B cell (primary cell): ENCODE measurements around the gene ATXN7L2. TPM values are rescaled to one million over a fixed set of nuclear protein-coding genes. Genes with fewer than 3 reads are reported as not detected.

Source experiments
- ATAC-seq: fragments of 200-7000 bp; cut with Tn5 transposase; one replicate; pipeline ENCODE4 v1.10.0; 2021; ENCODE audit warnings: low read depth, mild to moderate bottlenecking, moderate number of reproducible peaks, moderate library complexity
- CTCF ChIA-PET: fragments of 350-600 bp; sonication (Branson Sonifier 250); formaldehyde crosslinking; loops from one replicate; lab custom pipeline; 2021; ENCODE audit warnings: antibody characterized with exemption, inconsistent platforms; lab: Charles Lee
- POLR2A ChIA-PET: fragments of 350-600 bp; sonication (Branson Sonifier 250); formaldehyde crosslinking; loops from one replicate; lab custom pipeline; 2021; ENCODE audit warnings: antibody characterized with exemption; lab: Charles Lee
- DNase-seq: peaks from one replicate; pipeline ENCODE4 v3.0.0; 2013
- H2AFZ ChIP-seq: 2 replicates; pipeline ENCODE4 v1.6.1; 2012; ENCODE audit warnings: mild to moderate bottlenecking, low read depth, low read length; ENCODE audit not compliant: insufficient read depth, poor library complexity, severe bottlenecking
- H3K27ac ChIP-seq, 2 donors: 1 replicate in 1 of 2; 2 replicates in 1 of 2; pipeline ENCODE4 v1.5.1; 2012 to 2013; ENCODE audit warnings: low read length in 2 of 2, mild to moderate bottlenecking in 2 of 2, moderate library complexity in 1 of 2
- H3K27me3 ChIP-seq, 4 experiments: fragments of 200-600 bp in 1 of 4; sonication (generic) in 1 of 4; replicated peaks in 1 of 4; 1 replicate in 2 of 4; 2 replicates in 2 of 4; pipeline versions ENCODE4 v1.6.1 to v1.7.0; 2013 to 2016; ENCODE audit warnings: low read length in 3 of 4, mild to moderate bottlenecking in 2 of 4, mixed read lengths in 1 of 4, moderate library complexity in 1 of 4; ENCODE audit not compliant: insufficient read depth in 4 of 4, control insufficient read depth in 3 of 4; ENCODE audit errors: control extremely low read depth in 1 of 4
- H3K36me3 ChIP-seq, 2 experiments: replicated peaks in 1 of 2; 1 replicate in 1 of 2; 2 replicates in 1 of 2; pipeline versions ENCODE4 v1.6.1 to v1.7.1; 2013; ENCODE audit warnings: low read length in 1 of 2; ENCODE audit not compliant: insufficient read depth in 2 of 2, control insufficient read depth in 1 of 2; ENCODE audit errors: control extremely low read depth in 1 of 2, extremely low read depth in 1 of 2
- H3K4me1 ChIP-seq, 2 donors: fragments of 200-600 bp in 1 of 2; sonication (generic) in 1 of 2; 1 replicate in 1 of 2; 2 replicates in 1 of 2; pipeline versions ENCODE4 v1.5.1 to v1.6.1; 2013 to 2017; ENCODE audit warnings: low read length in 2 of 2; ENCODE audit not compliant: control insufficient read depth in 2 of 2, insufficient read depth in 2 of 2
- H3K4me2 ChIP-seq: replicated peaks from 2 replicates; pipeline ENCODE3; 2012; ENCODE audit warnings: mild to moderate bottlenecking, low read depth, low read length; ENCODE audit not compliant: poor library complexity, severe bottlenecking
- H3K4me3 ChIP-seq, 5 experiments: fragments of 200-600 bp in 1 of 5; sonication (generic) in 1 of 5; 1 replicate in 3 of 5; 2 replicates in 2 of 5; pipeline versions ENCODE4 v1.5.1 to v1.7.0; 2011 to 2016; ENCODE audit warnings: low read length in 4 of 5, mild to moderate bottlenecking in 4 of 5, low read depth in 2 of 5, control low read depth in 1 of 5, moderate library complexity in 1 of 5; ENCODE audit not compliant: insufficient read depth in 1 of 5; ENCODE audit errors: control extremely low read depth in 1 of 5, extremely low read depth in 1 of 5
- H3K79me2 ChIP-seq: fragments of 200-600 bp; sonication (generic); one replicate; pipeline ENCODE4 v1.6.0; 2016; ENCODE audit warnings: low read length; ENCODE audit not compliant: control insufficient read depth, insufficient read depth
- H3K9ac ChIP-seq: fragments of 200-600 bp; sonication (generic); 2 replicates; pipeline ENCODE4 v1.6.1; 2017; ENCODE audit warnings: mild to moderate bottlenecking, low read length, moderate library complexity
- H3K9me3 ChIP-seq, 3 donors: one replicate each; pipeline versions ENCODE4 v1.6.1 to v1.7.1; 2013; ENCODE audit warnings: low read length in 2 of 3; ENCODE audit not compliant: control insufficient read depth in 2 of 3, insufficient read depth in 1 of 3; ENCODE audit errors: control extremely low read depth in 1 of 3
- H4K20me1 ChIP-seq: 2 replicates; pipeline ENCODE4 v1.6.0; 2012; ENCODE audit warnings: mild to moderate bottlenecking, low read length; ENCODE audit not compliant: insufficient read depth, control insufficient read depth, poor library complexity, severe bottlenecking
- H3K27ac Mint-ChIP-seq: one replicate; pipeline ENCODE4 v1.8.0; 2021; ENCODE audit warnings: mixed read lengths
- H3K27me3 Mint-ChIP-seq: one replicate; pipeline ENCODE4 v1.8.0; 2021; ENCODE audit warnings: mixed read lengths
- H3K4me1 Mint-ChIP-seq: one replicate; pipeline ENCODE4 v1.8.0; 2021; ENCODE audit warnings: mixed read lengths
- H3K4me3 Mint-ChIP-seq: one replicate; pipeline ENCODE4 v1.8.0; 2021; ENCODE audit warnings: mixed read lengths
- H3K9me3 Mint-ChIP-seq: one replicate; pipeline ENCODE4 v1.8.0; 2022; ENCODE audit warnings: mixed read lengths; ENCODE audit not compliant: insufficient read depth
- CTCF ChIP-seq: fragments of 200-600 bp; IDR thresholded peaks from one replicate; pipeline ENCODE4 v1.8.0; 2022; ENCODE audit warnings: antibody characterized with exemption, mild to moderate bottlenecking
- EZH2 ChIP-seq: IDR thresholded peaks from 2 replicates; pipeline ENCODE4 v1.6.1; 2012; ENCODE audit warnings: borderline replicate concordance, low read depth, mild to moderate bottlenecking, moderate library complexity, low read length; ENCODE audit not compliant: insufficient read depth, poor library complexity, severe bottlenecking
- whole genome bisulfite sequencing: methylation state at CpG from one replicate; pipeline ENCODE4 v1.1.5; 2013; ENCODE audit warnings: missing lambda C conversion rate; ENCODE audit not compliant: insufficient coverage; 5-methylcytosine and 5-hydroxymethylcytosine counted together
- intact Hi-C: fragments of 100-400 bp; cut with micrococcal nuclease; formaldehyde crosslinking; loops from one replicate; pipeline ENCODE4 v1.10.0; 2022
- polyA plus RNA-seq: library from polyadenylated mRNA; depleted of rRNA; stranded (reverse); fragments of >200 nt; gene quantifications from 2 replicates; pipeline ENCODE4 v1.2.3, GENCODE V29; 2012
- total RNA-seq, 2 donors: library from RNA; stranded (reverse); fragments of 120-200 nt in 1 of 2; gene quantifications; 1 replicate in 1 of 2; 2 replicates in 1 of 2; pipeline versions ENCODE4 v1.2.3 to v1.2.4, GENCODE V29; 2013 to 2022

ATXN7L2 gene
- total and polyA plus RNA-seq, 2 donors (not counting 1 experiment from before 2014, with no cell fraction given), result 10.9 to 12.4 TPM

DNA sequence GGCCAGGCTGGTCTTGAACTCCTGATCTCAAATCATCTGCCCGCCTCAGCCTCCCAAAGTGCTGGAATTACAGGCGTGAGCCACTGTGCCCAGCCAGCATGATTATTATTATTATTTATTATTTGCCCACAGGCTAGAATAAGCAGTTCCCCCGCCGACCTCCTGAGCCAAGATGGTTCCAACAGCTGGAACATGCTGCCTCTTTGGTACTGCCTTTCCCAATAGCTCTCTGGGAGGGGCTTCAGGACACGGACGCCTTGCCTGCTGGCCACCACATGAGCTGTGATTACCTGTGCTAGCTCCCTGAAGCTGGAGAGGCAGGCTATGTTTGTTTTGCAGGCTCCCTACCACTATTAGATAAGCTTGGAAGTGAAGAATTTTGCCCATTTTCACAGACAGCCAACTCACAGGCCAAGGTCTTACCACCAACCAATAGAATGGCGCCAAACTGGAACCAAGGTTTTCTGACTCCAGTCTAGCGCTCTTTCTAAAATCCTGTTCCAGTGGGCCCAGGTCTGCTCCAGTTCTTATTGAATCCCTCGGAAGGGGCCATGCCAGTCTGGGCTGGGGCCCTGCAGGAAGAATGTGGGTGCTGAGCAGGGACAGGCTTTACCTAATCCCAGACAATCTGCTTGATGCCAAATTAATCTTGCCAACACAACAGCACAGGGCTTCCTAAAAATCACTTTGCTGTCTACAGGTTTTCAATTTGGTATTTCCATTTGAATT, 53.9 kb downstream of the ATXN7L2 start:
- WGBS, result 98% methylated on average over 7 of the region's 9 CpGs
- ChIA-PET CTCF (interaction anchor here (1.3 to 21.6 kb wide), 5 partner anchors 9 to 447 kb away, joined by 3 to 926 read pairs (median 7); partner anchors contain the start of genes AHCYL1, AMIGO1, ATXN7L2 and CYB561D1), POLR2A (no interaction called here)
- intact Hi-C loops, result no loop called here
- Mint-ChIP-seq H3K4me1 (peaks cover 2% of the 10 kb centered on the region), H3K9me3 (no peaks in the 10 kb centered on the region), H3K4me3 (no peak overlapping the region), H3K27me3 (no peaks in the 10 kb centered on the region), H3K27ac (no peak overlapping the region)
- H3K4me2 ChIP-seq, result no peak overlapping the region
- H3K9me3 ChIP-seq, result no peaks in the 10 kb centered on the region
- H3K79me2 ChIP-seq, result no peaks in the 10 kb centered on the region
- H3K4me1 ChIP-seq, result peaks cover 2 to 3% of the 10 kb centered on the region in 2 donors
- H3K27me3 ChIP-seq, result no peaks in the 10 kb centered on the region
- H3K36me3 ChIP-seq, result no peaks in the 10 kb centered on the region
- ATAC-seq, result no peak
- TF ChIP-seq CTCF, result no peak
- TF ChIP-seq EZH2, result no peak
- H3K27ac ChIP-seq, result no peak overlapping the region
- H2AFZ ChIP-seq, result no peak overlapping the region
- H3K4me3 ChIP-seq, result no peak overlapping the region
- no peak overlapping the region for H3K9ac ChIP-seq
- H4K20me1 ChIP-seq, result no peaks in the 10 kb centered on the region
- DNase-seq, result no peak
